SU-DHL-6 (cell line): ENCODE results near the gene MBD3.

Experiments used
- H2AFZ ChIP-seq: fragments of 200-600 bp; sonication (generic); 2 replicates; pipeline ENCODE4 v1.6.1; 2014; ENCODE audit warnings: low read depth, mild to moderate bottlenecking, moderate library complexity, mixed read lengths, antibody characterized with exemption, low read length; ENCODE audit not compliant: severe bottlenecking
- H3F3A ChIP-seq: fragments of 200-600 bp; shearing (Covaris generic); 2 replicates; pipeline ENCODE4 v1.6.0; 2016; ENCODE audit warnings: antibody characterized with exemption, mild to moderate bottlenecking; ENCODE audit not compliant: insufficient read depth
- H3K27ac ChIP-seq: fragments of 200-600 bp; sonication (generic); 2 replicates; pipeline ENCODE4 v1.5.1; 2016; ENCODE audit warnings: low read depth, mild to moderate bottlenecking, low read length, moderate library complexity, mixed read lengths
- H3K27me3 ChIP-seq: fragments of 200-600 bp; sonication (generic), shearing (Covaris generic); 2 replicates; pipeline ENCODE4 v1.6.0; 2014; ENCODE audit warnings: mild to moderate bottlenecking, low read length
- H3K36me3 ChIP-seq: fragments of 200-600 bp; sonication (generic); 2 replicates; pipeline ENCODE4 v1.6.1; 2014; ENCODE audit warnings: mild to moderate bottlenecking, low read length, mixed read lengths
- H3K4me2 ChIP-seq: fragments of 300-600, 200-600 bp; shearing (Covaris generic), sonication (generic); 2 replicates; pipeline ENCODE4 v1.6.0; 2014; ENCODE audit warnings: low read length, low read depth, mild to moderate bottlenecking; ENCODE audit not compliant: poor library complexity, severe bottlenecking
- H3K4me3 ChIP-seq: fragments of 200-600 bp; sonication (generic); 2 replicates; pipeline ENCODE4 v1.5.1; 2014; ENCODE audit warnings: antibody characterized with exemption, low read length, mild to moderate bottlenecking, mixed read lengths; ENCODE audit not compliant: insufficient read depth, poor library complexity, severe bottlenecking
- H3K79me2 ChIP-seq: fragments of 200-600 bp; sonication (generic); 2 replicates; pipeline ENCODE4 v1.6.1; 2014; ENCODE audit warnings: mild to moderate bottlenecking, low read length, moderate library complexity; ENCODE audit not compliant: insufficient read depth
- H3K9ac ChIP-seq: fragments of 200-600 bp; sonication (generic); 2 replicates; pipeline ENCODE4 v1.7.0; 2014; ENCODE audit warnings: mild to moderate bottlenecking, low read length
- H3K9me2 ChIP-seq: fragments of 200-600 bp; sonication (generic); replicated peaks from 2 replicates; pipeline ENCODE4 v1.6.1; 2014; ENCODE audit warnings: low read length; ENCODE audit not compliant: insufficient read depth
- H3K9me3 ChIP-seq: fragments of 200-600 bp; sonication (generic); 2 replicates; pipeline ENCODE4 v1.6.1; 2014; ENCODE audit warnings: low read length, mixed read lengths; ENCODE audit not compliant: insufficient read depth
- H4K20me1 ChIP-seq: fragments of 200-600 bp; sonication (generic); 2 replicates; pipeline ENCODE4 v1.6.1; 2014; ENCODE audit warnings: low read depth, mild to moderate bottlenecking, antibody characterized with exemption, low read length, moderate library complexity, mixed read lengths
- CTCF ChIP-seq: fragments of 200-600 bp; sonication (generic); IDR thresholded peaks from one replicate; pipeline ENCODE4 v1.5.1; 2017; ENCODE audit warnings: antibody characterized with exemption, mild to moderate bottlenecking, low read length, moderate library complexity; ENCODE audit not compliant: insufficient read depth, poor library complexity, severe bottlenecking
- EZH2phosphoT487 ChIP-seq: fragments of 200-600 bp; sonication (generic), shearing (Covaris generic); conservative IDR thresholded peaks from 2 replicates; pipeline ENCODE4 v1.6.1; 2018; ENCODE audit warnings: mild to moderate bottlenecking, antibody characterized with exemption, low read length, moderate library complexity, mixed read lengths

The MBD3 gene

GRCh38 chr19:1618157-1619093, 25.8 kb upstream of the MBD3 start:
- H4K20me1 ChIP-seq = no peaks in the 10 kb centered on the region
- H3K9me2 ChIP-seq = no peaks in the 10 kb centered on the region
- no peak overlapping the region for H3K27ac ChIP-seq
- no peak overlapping the region for H3K9ac ChIP-seq
- H3K27me3 ChIP-seq = no peaks in the 10 kb centered on the region
- peaks cover 6% of the 10 kb centered on the region; the same call in 1 of the 2 replicates for H3F3A ChIP-seq
- no peaks in the 10 kb centered on the region for H3K9me3 ChIP-seq
- no peak overlapping the region for H3K4me3 ChIP-seq
- no peaks in the 10 kb centered on the region for H3K79me2 ChIP-seq
- no peak overlapping the region for H2AFZ ChIP-seq
- no peak overlapping the region for H3K4me2 ChIP-seq
- peaks cover 11% of the 10 kb centered on the region; the same call in 1 of the 2 replicates for H3K36me3 ChIP-seq
- no peak for TF ChIP-seq EZH2phosphoT487
- TF ChIP-seq CTCF = peak; percentile 16

GRCh38 chr19:1616875-1617274, 24.2 kb upstream of the MBD3 start:
- H3K27me3 ChIP-seq = no peaks in the 10 kb centered on the region
- no peak overlapping the region for H3K27ac ChIP-seq
- peaks cover 11% of the 10 kb centered on the region; the same call in 1 of the 2 replicates for H3K36me3 ChIP-seq
- no peak overlapping the region for H3K4me2 ChIP-seq
- no peaks in the 10 kb centered on the region for H4K20me1 ChIP-seq
- H3K9ac ChIP-seq = no peak overlapping the region
- H3K79me2 ChIP-seq = no peaks in the 10 kb centered on the region
- no peak overlapping the region for H2AFZ ChIP-seq
- H3K4me3 ChIP-seq = no peak overlapping the region
- no peak for TF ChIP-seq EZH2phosphoT487
- TF ChIP-seq CTCF = no peak
- no peaks in the 10 kb centered on the region for H3K9me3 ChIP-seq
- peaks cover 6% of the 10 kb centered on the region; the same call in 1 of the 2 replicates for H3F3A ChIP-seq
- H3K9me2 ChIP-seq = no peaks in the 10 kb centered on the region

GRCh38 chr19:1616396-1616795, 23.7 kb upstream of the MBD3 start:
- Histone ChIP-seq H3K9me2 (no peaks in the 10 kb centered on the region), H3K27ac (no peak overlapping the region), H3K9ac (no peak overlapping the region), H3K4me2 (no peak overlapping the region), H4K20me1 (no peaks in the 10 kb centered on the region), H3K4me3 (no peak overlapping the region), H3F3A (peaks cover 9% of the 10 kb centered on the region; the same call in 1 of the 2 replicates), H3K79me2 (no peaks in the 10 kb centered on the region), H3K9me3 (no peaks in the 10 kb centered on the region), H2AFZ (no peak overlapping the region), H3K27me3 (no peaks in the 10 kb centered on the region), H3K36me3 (peaks cover 11% of the 10 kb centered on the region; the same call in 1 of the 2 replicates)
- TF ChIP-seq CTCF (no peak), EZH2phosphoT487 (no peak)
